ENCODE results near the gene RAPGEF1.

DNA sequence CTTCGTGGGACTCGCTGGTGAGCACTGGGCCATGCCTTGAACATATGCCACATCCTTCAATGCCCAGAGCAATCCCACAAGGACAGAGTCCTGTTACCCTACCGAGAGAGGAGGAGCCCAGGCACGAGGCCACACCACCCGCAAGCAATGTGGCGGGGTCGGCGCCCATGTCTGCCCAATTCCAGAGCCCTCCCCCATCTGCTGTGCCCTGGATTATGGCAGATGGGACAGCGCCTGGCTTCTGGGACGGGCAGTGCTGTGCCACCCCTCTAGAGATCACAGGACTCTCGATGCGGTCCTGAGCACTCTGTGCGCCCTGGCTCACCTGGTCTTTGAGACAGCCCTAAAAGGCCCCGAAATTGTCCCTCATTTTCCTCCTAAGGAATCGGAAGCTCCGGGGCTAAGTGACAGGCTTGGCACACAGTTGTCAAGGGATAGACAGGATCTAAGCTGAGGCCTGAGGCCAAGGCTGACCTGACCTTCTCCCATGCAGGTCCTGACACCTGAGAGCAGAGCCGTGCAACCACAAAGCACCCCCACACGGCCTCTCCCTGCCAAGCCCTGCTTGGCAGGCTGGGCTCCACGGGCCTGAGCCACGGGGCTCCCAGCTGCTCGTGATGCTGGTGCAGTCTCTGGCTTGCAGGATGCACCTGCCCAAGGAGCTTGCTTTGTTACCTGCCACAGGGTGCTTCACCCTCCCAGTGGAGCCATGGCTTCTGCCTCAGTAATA, 145.8 kb downstream of the RAPGEF1 start:
- no peak for TF ChIP-seq CTCF (conservative IDR thresholded peaks at IDR 0.05; ENCODE audit: low read depth in 2 of 2)
- no peak for TF ChIP-seq EZH2 (IDR thresholded peaks at IDR 0.05; ENCODE audit: low read depth, unreplicated experiment)
- no peak for TF ChIP-seq POLR2AphosphoS5 (IDR thresholded peaks at IDR 0.05; ENCODE audit: low read depth)
